ENCODE measurements around the gene SLC35F3. TPM values are rescaled to one million over a fixed set of nuclear protein-coding genes. Genes with fewer than 3 reads are reported as not detected.

SLC35F3 gene
- total and polyA plus RNA-seq, 9 of the 15 experiments (the other 6 are each of a cell fraction or from before 2014, with no cell fraction given): 0.04 to 0.07 (median 0.04) TPM; not detected in 6

- no peak for TF ChIP-seq ZNF318 (IDR thresholded peaks at IDR 0.05; ENCODE audit: borderline replicate concordance in 1 of 2, low read depth in 1 of 2)
- no peak for TF ChIP-seq SMAD4 (CRISPR knock-in tag; conservative IDR thresholded peaks at IDR 0.05)
- no peak for TF ChIP-seq IRF2 (CRISPR knock-in tag; IDR thresholded peaks at IDR 0.05)
- TF ChIP-seq GATAD2A (IDR thresholded peaks at IDR 0.05): no peak
- TF ChIP-seq RBM15 (IDR thresholded peaks at IDR 0.05; ENCODE audit: insufficient read depth, low read length): no peak
- no peak for TF ChIP-seq ZBTB11 (CRISPR knock-in tag; IDR thresholded peaks at IDR 0.05)
- no peak for TF ChIP-seq CXXC5 (CRISPR knock-in tag; IDR thresholded peaks at IDR 0.05)
- TF ChIP-seq CSDE1 (IDR thresholded peaks at IDR 0.05): no peak
These were observed 157.7 kb downstream of the SLC35F3 start (continued) for GRCh38 chr1:234062166-234062565.

All from K562 (cell line).